Measurements from ENCODE around the gene LSMEM2.
"Not testable (repeated sequence)": the region's sequence is repeated elsewhere in the genome, so short reads cannot be mapped to it uniquely, and the experiment has no call there.

Gene LSMEM2

GRCh38 chr3:50300681-50301254, 21.9 kb downstream of the LSMEM2 start:
- no peak for DNase-seq

- no peak for DNase-seq
Measured at GRCh38 chr3:50302095-50303012, 23.5 kb downstream of the LSMEM2 start.

- no peak for DNase-seq
Measured at GRCh38 chr3:50303013-50303815, 24.3 kb downstream of the LSMEM2 start, which contains the start of gene HYAL1. Gene HYAL1, minus strand, starts transcription at chr3:50303574. Its CDS starts 618 bp downstream, at chr3:50302956.

GRCh38 chr3:50304601-50305000, 25.7 kb downstream of the LSMEM2 start:
- no peak for DNase-seq

GRCh38 chr3:50312041-50312440, 33.2 kb downstream of the LSMEM2 start:
- not testable (repeated sequence) for DNase-seq

GRCh38 chr3:50314342-50314741, 35.5 kb downstream of the LSMEM2 start:
- no peak for DNase-seq

GRCh38 chr3:50314816-50315215, 35.9 kb downstream of the LSMEM2 start:
- DNase-seq: no peak

GRCh38 chr3:50316657-50317242, 37.9 kb downstream of the LSMEM2 start:
- DNase-seq: peak; percentile 80

- no peak for DNase-seq
Measured at GRCh38 chr3:50317300-50317699, 38.4 kb downstream of the LSMEM2 start.

- DNase-seq: no peak
Measured at GRCh38 chr3:50318163-50318562, 39.3 kb downstream of the LSMEM2 start.

- DNase-seq: no peak
Measured at GRCh38 chr3:50318615-50319014, 39.7 kb downstream of the LSMEM2 start.

GRCh38 chr3:50319181-50319893, 40.5 kb downstream of the LSMEM2 start:
- no peak for DNase-seq

- no peak for DNase-seq
Measured at GRCh38 chr3:50319894-50320625, 41.2 kb downstream of the LSMEM2 start.

- no peak for DNase-seq
Measured at GRCh38 chr3:50320853-50321335, 42.0 kb downstream of the LSMEM2 start.

- peak; percentile 90 for DNase-seq
Measured at GRCh38 chr3:50321336-50322114, 42.6 kb downstream of the LSMEM2 start.

GRCh38 chr3:50322115-50322385, 43.2 kb downstream of the LSMEM2 start:
- no peak for DNase-seq

GRCh38 chr3:50322386-50323091, 43.7 kb downstream of the LSMEM2 start, which contains the start of gene HYAL2:
Gene HYAL2, minus strand, starts transcription at chr3:50322745. Its CDS starts 2,256 bp downstream, at chr3:50320489.
- DNase-seq: no peak

- DNase-seq: no peak
Measured at GRCh38 chr3:50323092-50323600, 44.3 kb downstream of the LSMEM2 start.

GRCh38 chr3:50323614-50324199, 44.8 kb downstream of the LSMEM2 start:
- no peak for DNase-seq

Data from activated CD8-positive, alpha-beta memory T cell treated with anti-CD3 and anti-CD28 coated beads, Interleukin-2, amount 50 U/mL, for 48 hours (primary cell).